ENCODE results near the gene TOR4A. TPM values are rescaled to one million over a fixed set of nuclear protein-coding genes. Genes with fewer than 3 reads are reported as not detected.

Gene TOR4A
- polyA plus RNA-seq, 3 donors, result 5.8 to 8.1 (median 7.3) TPM

DNA sequence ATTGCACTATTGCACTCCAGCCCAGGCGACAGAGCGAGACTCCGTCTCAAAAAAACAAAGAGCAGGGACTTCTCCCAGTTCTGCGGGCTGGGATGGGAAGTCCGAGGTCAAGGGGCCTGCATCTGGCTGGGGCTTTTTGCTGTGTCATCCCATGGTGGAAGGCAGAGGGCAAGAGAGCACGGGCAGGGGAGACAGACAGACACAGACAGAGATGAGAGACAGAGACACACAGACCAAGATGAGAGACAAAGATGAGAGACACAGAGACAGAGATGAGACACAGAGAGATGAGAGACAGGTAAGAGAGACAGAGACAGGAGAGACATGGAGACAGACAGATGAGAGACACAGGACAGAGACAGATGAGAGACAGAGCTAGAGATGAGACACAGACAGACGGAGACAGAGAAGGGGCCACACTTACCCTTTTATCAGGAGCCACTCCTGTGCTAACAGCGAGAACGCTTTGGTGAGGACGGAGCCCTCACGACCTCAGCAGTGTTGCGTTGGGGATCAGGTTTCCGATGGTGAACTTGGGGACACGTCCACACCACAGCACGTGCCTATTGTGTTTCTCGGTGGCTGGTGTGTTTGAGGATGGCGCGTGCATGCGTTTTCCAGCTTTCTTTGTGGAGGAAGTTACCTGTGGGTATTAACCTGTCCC, 8.9 kb upstream of the TOR4A start:
- DNase-seq, result no peak

DNA sequence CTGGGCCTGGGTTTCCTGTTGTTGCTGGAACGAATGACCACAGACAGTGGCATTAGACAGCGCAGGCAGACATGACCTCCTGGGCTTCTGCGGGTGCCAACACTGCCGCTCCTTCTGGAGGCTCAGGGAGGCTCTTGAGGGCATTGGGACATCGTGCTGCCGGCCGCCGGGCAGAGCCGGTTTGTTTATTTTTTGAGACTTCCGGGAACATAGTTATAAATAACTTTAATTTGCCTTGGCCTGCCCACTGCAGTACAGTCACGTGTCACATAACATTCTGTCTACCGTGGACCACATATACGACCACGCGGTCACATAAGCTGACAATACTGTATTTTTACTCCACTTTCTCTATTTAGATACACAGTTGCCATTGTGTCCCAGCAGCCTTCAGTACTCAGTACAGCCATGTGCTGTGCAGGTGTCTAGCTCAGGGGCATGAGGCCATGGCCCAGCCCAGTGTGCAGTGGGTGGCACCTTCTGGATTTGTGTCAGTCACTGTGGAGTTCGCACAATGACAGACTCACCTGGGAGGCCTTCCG, 8.2 kb upstream of the TOR4A start:
- DNase-seq, result no peak

DNA sequence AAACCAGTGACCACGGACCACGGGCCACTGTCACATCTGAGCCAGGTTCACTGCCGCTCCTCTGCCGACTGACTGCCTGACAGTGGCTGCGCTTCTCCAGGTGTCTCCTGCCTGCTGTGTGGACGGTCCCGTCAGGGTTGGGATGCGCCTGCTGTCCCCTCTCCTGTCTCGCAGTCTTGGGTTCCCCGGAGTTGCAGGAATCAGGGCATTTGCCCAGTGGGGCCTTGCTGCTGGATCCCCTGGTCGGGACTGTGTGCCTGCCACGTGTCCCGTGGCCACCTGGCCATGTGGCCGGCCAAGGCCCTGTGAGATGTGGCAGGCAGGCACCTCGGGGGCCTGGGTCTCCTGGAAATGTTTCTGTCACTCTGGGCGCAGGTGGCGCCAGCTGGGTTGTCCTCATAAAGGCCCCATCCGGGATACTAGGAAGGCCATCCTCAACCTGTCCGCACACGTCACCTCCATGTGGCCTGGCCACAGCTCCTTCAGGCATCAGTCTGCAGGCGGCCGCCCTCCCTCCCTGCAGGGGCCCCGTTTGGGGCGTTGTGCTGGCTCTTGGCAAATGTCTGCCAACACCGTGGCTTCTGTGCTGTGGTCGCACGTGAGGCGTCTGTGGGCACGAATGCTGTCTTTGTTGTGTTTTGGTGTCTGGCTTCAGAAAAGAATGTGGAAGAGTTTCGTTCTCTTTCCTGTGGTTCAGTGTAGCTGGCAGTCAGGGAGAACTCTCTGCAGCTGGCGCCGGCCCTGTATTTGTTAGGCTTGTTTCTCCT, 6.4 kb upstream of the TOR4A start:
- no peak for DNase-seq

DNA sequence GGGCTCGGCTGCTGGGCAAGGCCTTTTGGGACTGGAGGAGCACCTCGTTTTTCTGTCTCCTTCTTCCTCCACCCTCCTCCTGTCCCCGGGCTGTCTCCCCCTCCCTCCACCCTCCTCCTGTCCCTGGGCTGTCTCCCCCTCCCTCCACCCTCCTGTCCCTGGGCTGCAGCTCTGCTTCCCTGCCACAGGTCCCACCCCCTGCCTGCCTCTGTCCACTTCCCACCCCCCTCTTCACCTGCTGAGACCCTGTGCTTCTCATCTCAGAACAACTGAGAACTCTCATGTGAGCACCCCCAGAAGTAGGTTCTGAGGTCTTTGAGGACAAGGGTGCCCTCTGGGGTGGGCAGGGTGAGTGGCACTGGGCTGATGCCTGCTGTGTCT, 5.8 kb upstream of the TOR4A start:
- DNase-seq, result no peak

DNA sequence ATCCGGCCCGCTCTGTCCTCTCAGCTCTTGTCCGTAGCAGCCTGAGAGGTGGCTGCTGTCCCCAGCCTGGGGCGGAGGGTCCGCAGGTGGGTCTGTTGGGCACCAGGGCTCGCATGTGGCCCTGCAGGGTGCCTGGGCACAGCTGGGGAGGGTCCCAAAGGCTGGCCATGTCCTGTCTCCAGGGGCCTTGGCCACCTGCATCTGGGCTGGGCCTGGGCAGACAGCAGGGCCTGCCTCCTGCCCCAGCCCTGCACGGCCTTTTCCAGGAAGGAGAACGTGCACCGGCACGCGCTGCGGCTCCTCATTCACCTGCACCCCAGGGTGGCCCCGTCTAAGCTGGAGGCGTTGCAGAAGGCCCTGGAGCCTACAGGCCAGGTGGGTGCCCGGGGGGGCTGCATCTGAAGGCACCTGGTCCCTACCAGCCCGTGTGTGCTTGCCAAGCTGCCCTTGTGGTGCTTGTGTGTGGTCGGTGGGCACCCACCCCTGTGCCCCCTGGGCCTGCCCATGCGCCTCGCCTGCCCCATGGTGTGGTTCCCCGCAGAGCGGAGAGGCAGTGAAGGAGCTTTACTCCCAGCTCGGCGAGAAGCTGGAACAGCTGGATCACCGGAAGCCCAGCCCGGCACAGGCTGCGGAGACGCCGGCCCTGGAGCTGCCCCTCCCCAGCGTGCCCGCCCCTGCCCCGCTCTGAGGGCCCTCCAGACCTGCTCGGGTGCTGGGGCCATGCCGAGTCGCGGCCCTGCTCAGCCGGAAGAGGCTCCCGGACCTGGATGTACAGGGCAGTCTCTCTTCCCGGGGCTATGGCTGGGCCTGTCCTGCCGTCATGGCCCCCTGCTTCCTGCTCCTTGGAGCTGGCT, 5.1 kb upstream of the TOR4A start:
- no peak for DNase-seq

DNA sequence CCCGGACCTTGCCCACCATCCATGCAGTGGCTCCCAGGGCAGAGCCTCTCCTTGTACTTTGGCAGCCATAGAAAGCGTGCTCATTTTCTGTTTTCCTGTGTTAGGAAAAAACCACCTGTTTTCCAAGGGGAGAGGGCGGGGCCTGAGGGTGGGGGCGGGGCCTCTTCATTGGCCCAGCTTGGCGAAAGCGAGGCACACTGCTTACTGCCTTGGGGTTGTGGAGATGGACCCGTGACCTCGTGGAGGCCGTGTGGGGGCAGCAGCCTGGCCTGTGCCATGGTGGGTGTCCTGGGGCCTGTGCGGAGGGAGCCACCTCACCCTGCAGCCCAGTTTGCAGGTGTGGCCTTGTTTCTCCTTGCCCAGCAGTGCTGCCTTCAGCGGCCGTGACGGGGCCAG, 4.4 kb upstream of the TOR4A start:
- DNase-seq, result no peak

DNA sequence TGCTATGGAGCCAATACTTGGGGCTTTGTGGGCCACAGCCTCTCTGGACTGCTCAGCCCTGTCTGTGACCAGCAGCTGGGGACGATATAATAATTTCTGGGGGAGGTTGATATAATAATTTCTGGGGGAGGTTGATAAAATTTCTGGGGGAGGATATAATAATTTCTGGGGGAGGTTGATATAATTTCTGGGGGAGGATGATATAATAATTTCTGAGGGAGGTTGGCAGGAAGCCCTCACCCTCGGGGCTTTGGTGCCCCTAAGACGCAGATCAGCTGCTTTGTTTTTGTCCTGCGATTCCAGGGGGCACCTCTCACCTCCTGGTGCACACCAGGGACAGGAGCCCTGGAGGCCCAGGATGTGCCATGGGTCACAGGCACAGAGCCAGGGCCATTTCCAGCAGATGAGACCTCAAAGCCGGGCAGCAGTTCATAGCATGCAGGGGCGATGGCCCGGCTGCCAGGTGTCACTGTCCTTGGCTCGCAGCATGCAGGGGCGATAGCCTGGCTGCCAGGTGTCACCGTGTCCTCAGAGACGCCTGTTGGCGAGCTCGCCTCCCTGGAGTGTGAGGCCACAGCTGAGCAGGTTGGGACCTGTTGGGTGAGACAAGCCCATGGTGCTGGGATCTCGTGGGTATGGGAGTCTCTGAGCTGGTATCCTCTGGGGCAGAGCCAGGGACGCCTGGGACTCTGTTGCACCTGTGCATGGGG, 3.8 kb upstream of the TOR4A start:
- DNase-seq, result no peak

DNA sequence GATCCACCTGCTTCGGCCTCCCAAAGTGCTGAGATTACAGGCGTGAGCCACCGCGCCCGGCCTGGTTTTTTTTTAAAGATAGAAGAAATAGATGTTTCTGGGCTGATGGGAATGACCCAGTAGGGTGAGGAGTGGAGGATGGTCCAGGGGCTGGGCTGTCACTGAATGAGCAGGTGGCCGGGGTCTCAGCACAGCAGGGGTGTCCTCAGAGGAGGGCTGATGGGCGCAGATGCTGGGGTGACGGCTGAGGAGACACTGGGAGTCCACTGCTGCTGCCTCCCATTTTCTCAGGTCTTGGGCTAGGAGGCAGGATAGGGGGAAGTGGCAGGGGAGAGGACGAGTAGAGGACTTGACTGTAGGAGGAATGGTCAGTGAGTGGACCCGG, 2.3 kb upstream of the TOR4A start:
- no peak for DNase-seq

DNA sequence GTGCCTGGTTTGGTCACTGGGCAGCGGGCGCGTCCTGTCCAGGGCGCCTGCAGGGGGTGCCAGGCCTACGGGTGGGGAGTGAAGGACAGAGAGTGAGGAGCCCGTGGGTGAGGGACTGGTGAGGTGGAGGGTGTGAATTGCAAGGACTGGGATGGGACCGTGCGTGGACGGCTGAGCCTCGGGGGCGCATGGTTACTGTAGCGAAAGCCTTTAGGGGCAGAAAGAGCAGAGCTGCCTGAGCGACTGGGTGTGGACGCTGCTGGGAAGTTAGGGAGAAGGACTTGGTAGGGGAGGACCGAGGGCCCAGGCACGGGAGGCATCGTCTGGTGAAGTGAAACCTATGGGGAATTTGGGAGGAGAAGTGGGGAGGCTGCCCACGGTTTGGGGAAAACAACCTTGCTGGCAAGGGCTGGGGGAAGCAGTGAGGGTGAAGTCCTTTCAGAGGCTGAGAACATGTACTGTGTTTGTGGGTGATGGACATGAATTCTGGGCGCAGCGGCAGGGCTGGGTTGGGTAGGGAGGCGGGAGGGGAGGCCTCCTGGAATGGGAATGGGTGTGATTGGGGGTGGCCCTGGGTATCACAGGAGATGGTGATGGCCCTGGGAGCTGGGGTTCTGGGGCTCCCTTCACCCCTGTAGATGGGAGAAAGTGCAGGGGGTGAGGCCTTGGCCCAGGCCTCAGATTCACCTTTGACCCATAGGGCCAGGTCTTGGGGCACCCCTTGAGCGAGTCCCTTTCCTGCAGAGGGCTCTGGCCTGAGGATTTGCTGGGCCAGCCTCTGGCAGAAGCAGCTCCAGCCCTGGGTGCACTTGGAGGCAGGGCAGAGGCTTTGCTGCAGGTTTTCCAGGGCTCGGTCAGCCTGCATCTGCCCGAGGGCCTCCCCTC, 1.7 kb upstream of the TOR4A start:
- no peak for DNase-seq

DNA sequence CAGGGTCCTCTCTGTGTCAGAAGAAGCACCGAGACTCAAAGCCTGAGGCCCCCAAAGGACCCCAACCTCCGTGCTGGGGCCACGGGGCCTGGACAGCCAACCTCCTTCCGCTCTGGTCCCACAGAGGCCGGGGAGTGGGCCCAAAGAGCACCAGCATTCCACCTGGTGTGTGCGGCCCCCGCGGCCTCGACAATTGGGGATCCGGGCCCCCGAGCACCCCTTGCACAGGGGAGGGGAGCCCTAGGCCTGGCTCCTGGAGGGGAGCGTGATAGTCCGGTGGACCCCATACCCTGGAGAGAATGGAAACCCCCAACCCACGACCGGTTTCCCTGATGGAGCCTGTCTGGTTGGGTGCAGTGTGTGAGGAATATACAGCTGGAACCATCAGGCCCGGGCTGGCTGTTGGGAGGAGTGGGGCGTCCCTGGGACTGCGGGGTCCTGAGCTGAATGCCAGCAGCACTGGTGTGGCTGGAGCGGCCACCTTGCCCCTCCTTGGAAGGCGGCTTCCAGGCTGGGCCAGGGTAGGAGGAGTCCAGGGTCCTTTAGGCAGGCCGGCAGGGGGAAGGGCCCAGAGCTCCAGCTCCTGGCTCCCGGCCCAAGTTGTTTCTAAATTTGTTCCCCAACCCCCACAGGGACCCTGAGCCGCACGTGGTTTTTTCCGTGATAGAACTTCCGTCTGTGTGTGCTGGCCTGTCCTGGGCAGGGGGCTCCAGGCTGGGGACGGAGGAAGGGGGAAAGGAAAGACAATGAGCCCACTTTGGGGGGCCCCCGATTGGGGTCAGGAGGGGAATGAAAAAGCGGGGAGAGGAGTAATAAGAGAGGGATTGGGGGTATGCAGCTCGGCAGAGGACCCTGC, 825 bp upstream of the TOR4A start:
- no peak for DNase-seq

DNA sequence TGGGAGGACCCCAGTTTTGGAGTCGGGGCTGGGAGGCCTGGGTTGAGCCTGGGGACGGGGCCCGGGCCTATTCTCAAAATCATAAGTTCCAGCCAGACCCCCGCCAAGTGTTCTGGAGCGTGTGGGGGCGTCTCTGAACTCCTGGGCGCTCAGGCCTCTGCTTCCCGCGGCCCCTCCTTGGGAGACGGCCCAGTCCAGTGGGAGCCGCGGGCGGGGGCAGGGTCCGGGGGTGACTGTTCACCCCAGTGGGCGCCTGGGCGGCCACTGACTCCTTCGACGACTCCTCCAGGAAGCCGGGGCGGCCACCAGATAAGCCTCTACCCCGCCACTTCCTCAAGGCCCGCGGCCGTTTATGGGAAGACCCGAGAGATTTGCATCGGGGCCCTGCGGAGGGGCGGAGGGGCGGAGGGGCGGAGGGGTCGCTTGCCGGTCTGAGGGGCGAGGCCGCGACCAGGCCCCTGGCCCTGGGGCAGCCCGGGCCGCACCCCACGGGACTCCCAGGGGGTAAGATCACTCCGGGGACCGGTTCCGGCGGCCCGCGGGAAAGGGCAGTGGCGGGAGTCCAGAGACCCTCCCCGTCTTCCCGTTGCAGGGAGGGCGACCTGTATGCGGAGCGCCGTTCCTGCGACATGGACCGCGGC, 655 bp downstream of the TOR4A start:
- DNase-seq, result no peak

DNA sequence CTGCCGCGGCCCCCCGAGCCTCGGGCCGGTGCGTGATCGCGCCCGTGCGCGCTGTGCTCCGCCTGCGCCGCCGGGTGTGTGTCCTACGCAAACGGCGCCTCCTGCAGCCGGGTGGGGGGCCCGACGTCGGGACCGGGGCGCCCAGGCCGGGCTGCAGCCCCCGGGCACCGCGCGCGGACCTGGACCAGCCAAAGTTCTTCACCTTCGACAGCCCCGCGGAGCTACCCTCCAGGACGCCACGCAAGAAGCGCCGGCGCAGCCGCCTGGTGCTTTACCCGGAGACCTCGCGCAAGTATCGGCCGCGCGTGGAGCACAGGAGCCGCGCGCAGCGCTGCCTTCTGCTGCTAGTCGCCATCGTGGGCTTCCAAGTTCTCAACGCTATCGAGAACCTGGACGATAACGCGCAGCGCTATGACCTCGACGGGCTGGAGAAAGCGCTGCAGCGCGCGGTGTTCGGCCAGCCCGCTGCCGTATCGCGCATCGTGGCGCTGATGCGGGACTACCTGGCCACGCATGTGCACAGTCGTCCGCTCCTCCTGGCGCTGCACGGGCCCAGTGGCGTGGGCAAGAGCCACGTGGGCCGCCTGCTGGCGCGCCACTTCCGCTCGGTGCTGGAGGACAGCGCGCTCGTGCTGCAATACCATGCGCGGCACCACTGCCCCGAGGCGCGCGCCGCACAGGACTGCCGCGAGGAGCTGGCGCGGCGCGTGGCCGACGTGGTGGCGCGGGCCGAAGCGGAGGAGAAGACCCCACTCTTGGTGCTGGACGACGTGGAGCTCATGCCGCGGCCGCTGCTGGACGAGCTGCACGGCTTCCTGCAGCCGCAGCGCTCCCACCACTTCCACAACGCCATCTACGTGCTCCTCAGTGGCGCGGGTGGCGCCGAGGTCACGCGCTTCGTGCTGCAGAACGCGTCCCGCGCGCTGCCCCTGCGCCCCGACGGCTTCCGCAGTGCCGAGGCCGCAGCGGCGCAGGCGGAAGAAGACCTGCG, 1.5 kb downstream of the TOR4A start:
- DNase-seq, result no peak

DNA sequence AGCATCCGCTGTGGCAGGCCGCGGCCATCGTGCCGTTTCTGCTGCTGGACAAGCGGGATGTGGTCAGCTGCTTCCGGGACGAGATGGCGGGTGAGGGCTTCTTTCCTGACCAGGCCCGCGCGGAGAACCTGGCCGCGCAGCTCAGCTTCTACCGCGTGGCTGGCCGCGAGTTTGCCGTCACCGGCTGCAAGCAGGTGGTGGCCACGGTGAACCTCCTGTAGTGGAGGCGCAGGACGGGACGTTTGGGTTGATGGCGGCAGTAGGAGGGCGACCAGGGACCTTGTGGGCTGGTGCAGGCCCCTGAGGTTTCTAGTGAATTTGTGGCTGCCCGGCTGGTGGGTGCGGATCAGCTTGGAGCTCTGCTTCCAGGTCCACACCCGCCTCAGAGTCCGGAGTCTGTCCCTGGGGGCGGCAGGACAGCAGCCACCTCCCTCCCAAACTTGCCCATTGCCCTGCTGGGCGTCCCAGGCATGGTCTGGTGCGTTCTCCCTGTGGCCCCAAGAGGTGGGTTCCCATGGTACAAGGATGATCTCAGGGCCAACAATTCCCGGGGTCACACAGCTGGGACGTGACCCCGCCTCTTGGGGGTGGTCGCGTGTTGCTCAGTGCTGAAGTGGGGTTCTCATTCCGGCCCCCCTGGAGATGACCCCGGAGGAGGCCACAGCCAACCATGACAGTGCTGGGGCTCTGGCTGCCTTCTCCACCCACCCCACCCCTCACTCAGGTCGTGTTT, 2.4 kb downstream of the TOR4A start:
- no peak for DNase-seq

DNA sequence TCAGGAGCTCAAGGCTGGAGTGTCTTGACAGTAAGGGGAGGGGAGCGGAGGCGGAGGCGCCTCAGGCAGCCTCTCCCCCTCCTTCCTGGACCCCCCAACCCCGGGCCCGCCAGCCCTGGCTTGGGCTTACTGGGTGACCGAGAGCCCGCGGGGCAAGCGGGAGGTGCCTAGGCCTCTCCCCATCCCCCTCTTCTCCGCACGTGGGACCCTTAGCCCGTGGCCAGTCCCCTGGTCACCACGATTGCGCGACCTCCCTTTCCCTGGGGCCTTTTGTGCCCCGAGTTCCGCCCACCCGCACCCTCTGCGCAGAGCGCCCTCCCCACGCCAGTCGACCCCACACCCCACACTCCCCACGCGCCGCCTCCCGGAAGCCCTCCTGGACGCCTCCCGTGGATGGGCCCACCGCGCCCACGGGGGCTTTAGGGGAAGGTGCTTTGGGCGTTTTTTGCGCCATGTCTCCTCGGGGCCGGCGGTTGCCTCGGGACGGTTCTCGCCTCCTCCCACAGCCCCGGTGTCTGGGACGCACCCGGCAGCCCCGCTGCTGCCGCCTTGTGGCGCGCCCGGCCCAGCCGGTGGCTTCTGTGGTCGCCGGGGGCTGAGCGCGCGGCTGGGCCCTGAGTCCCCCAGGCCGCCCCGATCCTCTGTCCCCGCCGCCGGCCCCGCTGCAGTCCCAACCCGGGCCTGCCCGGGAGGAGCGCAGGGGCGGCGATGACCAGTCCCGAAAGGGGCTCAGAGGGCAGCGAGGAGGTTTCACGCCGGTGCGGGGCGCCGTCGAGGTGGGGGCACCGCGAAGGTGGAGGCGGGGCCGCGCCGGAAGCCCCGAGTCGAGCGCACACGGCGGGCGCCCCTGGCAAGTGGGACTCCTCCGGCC, 3.2 kb downstream of the TOR4A start:
- no peak for DNase-seq

DNA sequence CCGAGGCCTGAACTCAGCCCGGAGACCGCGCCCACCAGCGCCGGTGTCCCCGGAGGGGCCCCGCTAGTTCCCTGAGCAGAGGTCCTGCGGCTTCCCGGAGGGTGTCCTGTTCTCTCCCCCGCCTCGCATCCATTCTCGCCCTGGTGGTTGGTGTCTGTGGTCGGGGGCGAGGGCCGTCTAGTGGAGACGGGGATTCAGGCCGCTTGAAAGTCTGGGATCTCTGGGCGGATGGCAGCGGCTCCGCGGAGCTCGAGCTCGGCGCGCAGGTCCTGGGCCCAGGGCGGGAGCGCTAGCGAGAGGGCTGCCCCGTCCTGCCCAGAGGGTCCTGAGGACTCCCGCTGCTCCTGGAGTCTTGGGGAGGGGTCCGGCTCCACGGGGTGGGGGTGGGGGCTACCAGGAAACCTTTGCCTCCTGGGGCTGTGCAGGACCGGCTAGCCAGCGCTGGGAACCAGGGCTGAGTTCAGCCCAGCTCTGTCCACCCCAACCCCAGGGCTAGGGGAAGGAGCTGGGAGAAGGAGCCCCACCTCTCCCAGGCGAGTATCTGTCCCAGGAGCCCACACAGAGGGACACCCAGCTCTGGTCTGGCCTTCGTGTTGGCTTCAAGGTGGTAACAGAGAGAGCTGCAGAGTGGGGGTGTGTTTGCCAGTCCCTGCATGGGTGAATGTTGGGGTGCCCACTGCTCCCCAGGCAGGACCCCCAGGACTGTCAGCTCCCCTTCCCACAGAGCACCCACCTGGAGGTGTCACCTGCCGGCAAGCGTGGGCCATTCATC, 4.0 kb downstream of the TOR4A start:
- no peak for DNase-seq

DNA sequence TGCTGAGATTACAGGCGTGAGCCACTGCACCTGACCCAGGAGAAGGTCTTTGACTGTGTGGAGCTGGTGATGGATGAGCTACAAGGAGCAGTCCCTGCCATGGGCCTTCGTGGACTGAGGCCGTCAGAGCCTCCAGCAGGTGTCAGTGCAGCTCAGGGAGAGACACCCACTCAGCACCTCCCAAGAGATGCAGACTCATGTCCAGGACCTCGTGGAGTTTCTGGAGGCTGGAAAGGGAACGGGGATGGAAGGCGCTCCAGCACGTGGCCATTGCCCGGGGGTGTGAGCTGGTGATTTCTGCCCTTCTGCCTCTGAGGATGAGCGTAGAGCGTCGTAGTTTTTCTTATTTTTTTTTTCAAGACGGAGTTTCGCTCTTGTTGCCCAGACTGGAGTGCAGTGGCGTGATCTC, 9.5 kb downstream of the TOR4A start:
- no peak for DNase-seq
